Stimulated activated memory B cell treated with anti-CD40 and anti-IgM and Interleukin-4, amounts not matched to agents 10 μg/mL and 1 μg/mL and 100 μg/mL, for 72 hours (primary cell): ENCODE measurements around the gene NRG3.
A peak's percentile ranks its signal among the peaks of the same experiment; 100 is the strongest.
"Not testable (repeated sequence)": the region's sequence is repeated elsewhere in the genome, so short reads cannot be mapped to it uniquely, and the experiment has no call there.

Experiments
- ATAC-seq: fragments of 150-1000 bp; cut with Tn5 transposase; 2 replicates; pipeline ENCODE4 v1.10.0; 2021
- H3K27ac Mint-ChIP-seq: one replicate; pipeline ENCODE4 v1.8.0; 2022; ENCODE audit warnings: mild to moderate bottlenecking, mixed read lengths
- H3K27me3 Mint-ChIP-seq: one replicate; pipeline ENCODE4 v1.8.0; 2022; ENCODE audit warnings: mixed read lengths
- H3K36me3 Mint-ChIP-seq: one replicate; pipeline ENCODE4 v1.8.0; 2022; ENCODE audit warnings: mixed read lengths
- H3K4me1 Mint-ChIP-seq: one replicate; pipeline ENCODE4 v1.8.0; 2022; ENCODE audit warnings: mixed read lengths
- H3K4me3 Mint-ChIP-seq: one replicate; pipeline ENCODE4 v1.8.0; 2022; ENCODE audit warnings: mild to moderate bottlenecking, moderate library complexity, mixed read lengths
- H3K9me3 Mint-ChIP-seq: one replicate; pipeline ENCODE4 v1.8.0; 2022; ENCODE audit warnings: mixed read lengths

Gene NRG3

GRCh38 chr10:82340166-82340565, 465.2 kb downstream of the NRG3 start:
- ATAC-seq: no peak
- Mint-ChIP-seq H3K4me3 (no peak overlapping the region), H3K27ac (no peak overlapping the region), H3K4me1 (no peaks in the 10 kb centered on the region), H3K27me3 (no peaks in the 10 kb centered on the region), H3K9me3 (peaks cover 2% of the 10 kb centered on the region), H3K36me3 (no peaks in the 10 kb centered on the region)

- H3K4me1 Mint-ChIP-seq, ATAC-seq, H3K27ac Mint-ChIP-seq, H3K36me3 Mint-ChIP-seq, H3K9me3 Mint-ChIP-seq, H3K4me3 Mint-ChIP-seq, H3K27me3 Mint-ChIP-seq: not testable (repeated sequence)
These were observed 474.6 kb downstream of the NRG3 start for GRCh38 chr10:82349590-82349989.

GRCh38 chr10:82353381-82353780, 478.4 kb downstream of the NRG3 start:
- Mint-ChIP-seq H3K36me3 (no peaks in the 10 kb centered on the region), H3K27me3 (no peaks in the 10 kb centered on the region), H3K4me3 (no peak overlapping the region), H3K4me1 (no peaks in the 10 kb centered on the region), H3K27ac (no peak overlapping the region), H3K9me3 (no peaks in the 10 kb centered on the region)
- no peak for ATAC-seq

GRCh38 chr10:82358486-82359099, 483.6 kb downstream of the NRG3 start:
- H3K4me3 Mint-ChIP-seq: no peak overlapping the region
- no peaks in the 10 kb centered on the region for H3K27me3 Mint-ChIP-seq
- H3K27ac Mint-ChIP-seq: no peak overlapping the region
- H3K9me3 Mint-ChIP-seq: no peaks in the 10 kb centered on the region
- no peaks in the 10 kb centered on the region for H3K36me3 Mint-ChIP-seq
- H3K4me1 Mint-ChIP-seq: no peaks in the 10 kb centered on the region
- ATAC-seq: peak; percentile 25

- H3K4me1 Mint-ChIP-seq: no peaks in the 10 kb centered on the region
- no peaks in the 10 kb centered on the region for H3K9me3 Mint-ChIP-seq
- H3K27me3 Mint-ChIP-seq: no peaks in the 10 kb centered on the region
- ATAC-seq: no peak
- no peaks in the 10 kb centered on the region for H3K36me3 Mint-ChIP-seq
- H3K27ac Mint-ChIP-seq: no peak overlapping the region
- H3K4me3 Mint-ChIP-seq: no peak overlapping the region
These were observed 486.3 kb downstream of the NRG3 start for GRCh38 chr10:82361256-82361655.

GRCh38 chr10:82377608-82378007, 502.6 kb downstream of the NRG3 start:
- ATAC-seq: no peak
- Mint-ChIP-seq H3K4me3 (no peak overlapping the region), H3K27ac (no peak overlapping the region), H3K36me3 (no peaks in the 10 kb centered on the region), H3K27me3 (no peaks in the 10 kb centered on the region), H3K4me1 (no peaks in the 10 kb centered on the region), H3K9me3 (peaks cover 6% of the 10 kb centered on the region)

- ATAC-seq: no peak
- H3K9me3 Mint-ChIP-seq: peaks cover 6% of the 10 kb centered on the region
- H3K4me3 Mint-ChIP-seq: no peak overlapping the region
- no peak overlapping the region for H3K27ac Mint-ChIP-seq
- H3K36me3 Mint-ChIP-seq: no peaks in the 10 kb centered on the region
- no peaks in the 10 kb centered on the region for H3K27me3 Mint-ChIP-seq
- no peaks in the 10 kb centered on the region for H3K4me1 Mint-ChIP-seq
These were observed 503.2 kb downstream of the NRG3 start for GRCh38 chr10:82378146-82378545.

GRCh38 chr10:82383350-82383749, 508.4 kb downstream of the NRG3 start:
- Mint-ChIP-seq H3K36me3 (no peaks in the 10 kb centered on the region), H3K9me3 (no peaks in the 10 kb centered on the region), H3K27ac (no peak overlapping the region), H3K4me1 (no peaks in the 10 kb centered on the region), H3K27me3 (no peaks in the 10 kb centered on the region), H3K4me3 (no peak overlapping the region)
- no peak for ATAC-seq

- H3K4me1 Mint-ChIP-seq: no peaks in the 10 kb centered on the region
- H3K9me3 Mint-ChIP-seq: peaks cover 6% of the 10 kb centered on the region
- ATAC-seq: no peak
- no peaks in the 10 kb centered on the region for H3K36me3 Mint-ChIP-seq
- no peak overlapping the region for H3K27ac Mint-ChIP-seq
- H3K4me3 Mint-ChIP-seq: no peak overlapping the region
- H3K27me3 Mint-ChIP-seq: no peaks in the 10 kb centered on the region
These were observed 516.1 kb downstream of the NRG3 start for GRCh38 chr10:82390866-82391658.

- ATAC-seq: no peak
- Mint-ChIP-seq H3K4me3 (no peak overlapping the region), H3K4me1 (no peaks in the 10 kb centered on the region), H3K9me3 (peaks cover 6% of the 10 kb centered on the region), H3K27me3 (no peaks in the 10 kb centered on the region), H3K36me3 (no peaks in the 10 kb centered on the region), H3K27ac (no peak overlapping the region)
These were observed 517.0 kb downstream of the NRG3 start for GRCh38 chr10:82391971-82392370.

- Mint-ChIP-seq H3K9me3 (peaks cover 6% of the 10 kb centered on the region), H3K27me3 (no peaks in the 10 kb centered on the region)
These were observed 517.5 kb downstream of the NRG3 start for GRCh38 chr10:82392533-82392932.

GRCh38 chr10:82394122-82394521, 519.1 kb downstream of the NRG3 start:
- Mint-ChIP-seq H3K4me3 (no peak overlapping the region), H3K36me3 (no peaks in the 10 kb centered on the region), H3K4me1 (no peaks in the 10 kb centered on the region), H3K9me3 (peaks cover 9% of the 10 kb centered on the region), H3K27ac (no peak overlapping the region), H3K27me3 (no peaks in the 10 kb centered on the region)
- ATAC-seq: no peak

More at GRCh38 chr10:82392533-82392932, 517.5 kb downstream of the NRG3 start:
- no peak for ATAC-seq
- H3K4me1 Mint-ChIP-seq: no peaks in the 10 kb centered on the region
- H3K27ac Mint-ChIP-seq: no peak overlapping the region
- no peak overlapping the region for H3K4me3 Mint-ChIP-seq
- H3K36me3 Mint-ChIP-seq: no peaks in the 10 kb centered on the region

GRCh38 chr10:82394987-82395386, 520.0 kb downstream of the NRG3 start:
- no peak for ATAC-seq
- no peaks in the 10 kb centered on the region for H3K36me3 Mint-ChIP-seq
- no peaks in the 10 kb centered on the region for H3K27me3 Mint-ChIP-seq
- no peaks in the 10 kb centered on the region for H3K4me1 Mint-ChIP-seq
- peaks cover 9% of the 10 kb centered on the region for H3K9me3 Mint-ChIP-seq
- H3K27ac Mint-ChIP-seq: no peak overlapping the region
- H3K4me3 Mint-ChIP-seq: no peak overlapping the region

GRCh38 chr10:82396886-82397285, 521.9 kb downstream of the NRG3 start:
- H3K9me3 Mint-ChIP-seq: peaks cover 6% of the 10 kb centered on the region
- no peaks in the 10 kb centered on the region for H3K27me3 Mint-ChIP-seq
- H3K27ac Mint-ChIP-seq: no peak overlapping the region
- no peaks in the 10 kb centered on the region for H3K4me1 Mint-ChIP-seq
- H3K36me3 Mint-ChIP-seq: no peaks in the 10 kb centered on the region
- no peak for ATAC-seq
- H3K4me3 Mint-ChIP-seq: no peak overlapping the region

- H3K4me1 Mint-ChIP-seq: no peaks in the 10 kb centered on the region
- peaks cover 6% of the 10 kb centered on the region for H3K9me3 Mint-ChIP-seq
- no peaks in the 10 kb centered on the region for H3K36me3 Mint-ChIP-seq
- ATAC-seq: no peak
- no peak overlapping the region for H3K27ac Mint-ChIP-seq
- no peaks in the 10 kb centered on the region for H3K27me3 Mint-ChIP-seq
- no peak overlapping the region for H3K4me3 Mint-ChIP-seq
These were observed 522.9 kb downstream of the NRG3 start for GRCh38 chr10:82397854-82398253.

GRCh38 chr10:82399850-82400249, 524.9 kb downstream of the NRG3 start:
- no peaks in the 10 kb centered on the region for H3K27me3 Mint-ChIP-seq
- no peak for ATAC-seq
- peaks cover 6% of the 10 kb centered on the region for H3K9me3 Mint-ChIP-seq
- H3K4me1 Mint-ChIP-seq: no peaks in the 10 kb centered on the region
- H3K4me3 Mint-ChIP-seq: no peak overlapping the region
- no peak overlapping the region for H3K27ac Mint-ChIP-seq
- H3K36me3 Mint-ChIP-seq: no peaks in the 10 kb centered on the region
